AG09309 (cell line): ENCODE measurements around the gene C1QL3.

Experiments used
- DNase-seq: peaks from one replicate; pipeline ENCODE4 v3.0.0-alpha.2; 2010; ENCODE audit warnings: low read depth
- H3K4me3 ChIP-seq: 2 replicates; pipeline ENCODE4 v1.5.1; 2011; ENCODE audit warnings: mild to moderate bottlenecking, low read depth, low read length, moderate library complexity; ENCODE audit not compliant: control insufficient read depth
- TF ChIP-seq, protein P1 (sequence below): IDR thresholded peaks from 2 replicates; pipeline ENCODE4 v1.5.1; 2011; ENCODE audit warnings: mild to moderate bottlenecking, low read depth, low read length, inconsistent platforms; ENCODE audit not compliant: insufficient read depth, control insufficient read depth; ENCODE audit errors: missing control alignments

The C1QL3 gene

DNA sequence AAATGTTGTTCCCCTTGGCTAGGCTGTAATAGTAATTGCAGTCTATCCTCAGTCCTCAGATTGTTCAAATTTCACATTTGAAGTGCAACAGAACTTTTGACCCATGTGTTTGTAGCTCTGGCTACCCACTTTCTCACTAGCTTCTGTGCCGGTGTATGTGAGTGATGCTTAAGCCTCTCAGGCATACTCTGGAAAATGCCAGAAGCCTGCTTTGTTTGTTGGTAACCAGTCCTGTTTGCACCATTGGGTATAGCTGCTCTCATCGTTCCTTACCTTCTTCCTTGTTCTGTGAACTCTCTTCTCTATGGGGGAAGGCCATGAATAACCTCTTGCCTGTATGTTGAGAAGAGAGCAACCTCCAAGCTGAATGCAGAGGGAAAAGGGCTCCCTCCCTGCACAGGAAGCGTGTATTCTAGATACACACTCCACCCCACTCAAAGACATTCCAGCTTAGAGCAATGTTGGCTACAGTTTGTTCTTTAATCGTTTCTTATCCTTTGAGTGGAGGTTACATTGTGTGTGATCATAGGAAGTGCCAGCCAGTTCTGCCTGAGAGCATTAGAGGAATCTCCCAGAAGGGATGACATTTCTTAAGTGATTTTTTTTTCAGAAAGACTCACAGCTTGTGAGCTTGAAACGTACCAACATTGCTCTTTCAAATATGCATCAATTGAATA is 40.5 kb downstream of the C1QL3 start:
- TF ChIP-seq, protein P1, sequence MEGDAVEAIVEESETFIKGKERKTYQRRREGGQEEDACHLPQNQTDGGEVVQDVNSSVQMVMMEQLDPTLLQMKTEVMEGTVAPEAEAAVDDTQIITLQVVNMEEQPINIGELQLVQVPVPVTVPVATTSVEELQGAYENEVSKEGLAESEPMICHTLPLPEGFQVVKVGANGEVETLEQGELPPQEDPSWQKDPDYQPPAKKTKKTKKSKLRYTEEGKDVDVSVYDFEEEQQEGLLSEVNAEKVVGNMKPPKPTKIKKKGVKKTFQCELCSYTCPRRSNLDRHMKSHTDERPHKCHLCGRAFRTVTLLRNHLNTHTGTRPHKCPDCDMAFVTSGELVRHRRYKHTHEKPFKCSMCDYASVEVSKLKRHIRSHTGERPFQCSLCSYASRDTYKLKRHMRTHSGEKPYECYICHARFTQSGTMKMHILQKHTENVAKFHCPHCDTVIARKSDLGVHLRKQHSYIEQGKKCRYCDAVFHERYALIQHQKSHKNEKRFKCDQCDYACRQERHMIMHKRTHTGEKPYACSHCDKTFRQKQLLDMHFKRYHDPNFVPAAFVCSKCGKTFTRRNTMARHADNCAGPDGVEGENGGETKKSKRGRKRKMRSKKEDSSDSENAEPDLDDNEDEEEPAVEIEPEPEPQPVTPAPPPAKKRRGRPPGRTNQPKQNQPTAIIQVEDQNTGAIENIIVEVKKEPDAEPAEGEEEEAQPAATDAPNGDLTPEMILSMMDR: no peak
- DNase-seq: no peak
- no peak overlapping the region for H3K4me3 ChIP-seq

DNA sequence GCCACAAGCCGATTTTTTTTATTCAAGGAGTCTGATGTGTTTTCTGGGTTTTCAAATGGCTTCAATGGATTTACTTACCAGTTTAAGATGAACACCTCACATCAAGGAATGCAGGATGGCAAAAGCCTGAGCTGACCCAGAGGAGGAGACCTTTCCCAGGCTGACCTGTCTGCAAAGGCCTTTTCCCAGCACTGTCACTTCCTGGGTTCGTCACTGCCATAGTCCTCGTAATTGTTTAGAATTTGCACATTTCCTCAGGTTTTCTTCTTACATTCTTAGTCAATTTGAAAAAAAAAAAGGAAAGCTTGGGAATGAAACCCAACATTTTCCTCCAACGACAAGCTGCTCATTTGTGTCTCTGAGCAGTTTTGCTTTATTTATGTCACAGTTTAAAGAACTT is 42.9 kb downstream of the C1QL3 start:
- TF ChIP-seq, protein P1: no peak
- no peak overlapping the region for H3K4me3 ChIP-seq
- DNase-seq: no peak

DNA sequence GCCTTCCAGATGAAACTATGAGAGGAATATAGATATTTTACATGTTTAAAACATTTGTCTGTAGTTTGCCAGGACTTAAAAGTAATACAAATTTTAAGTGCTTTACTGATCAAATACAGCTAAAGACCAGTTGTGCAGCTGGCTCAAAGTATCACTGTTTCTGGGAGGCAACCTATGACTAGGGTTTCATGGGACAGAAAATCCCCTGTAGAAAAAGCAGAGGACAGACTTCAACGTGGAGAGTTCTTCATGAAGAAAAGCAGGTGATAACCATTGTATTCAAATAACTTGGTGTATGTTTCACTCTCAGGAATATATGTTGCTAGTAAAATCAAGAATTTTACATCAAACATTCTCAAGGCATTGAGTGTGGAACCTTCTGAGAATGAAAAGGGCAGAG is 43.9 kb downstream of the C1QL3 start:
- TF ChIP-seq, protein P1: no peak
- DNase-seq: no peak
- H3K4me3 ChIP-seq: no peak overlapping the region

DNA sequence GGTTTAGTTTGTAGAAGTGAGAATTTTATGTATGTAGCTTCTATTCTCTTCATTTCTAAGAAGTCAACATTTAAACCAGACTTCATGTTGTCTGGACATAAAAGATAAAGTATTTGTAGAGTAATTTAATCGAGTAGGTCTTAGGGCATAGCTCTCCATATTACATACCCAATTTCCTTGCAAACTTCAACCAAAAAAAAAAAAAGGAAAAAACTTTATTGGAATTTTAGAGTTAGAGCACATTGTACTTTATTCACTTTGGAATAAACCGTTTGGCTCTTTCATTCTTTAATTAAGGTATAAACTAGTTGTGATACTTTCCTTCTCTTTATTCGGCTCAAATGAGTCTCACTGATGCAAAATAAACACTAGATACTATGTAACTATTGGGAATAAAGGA is 48.9 kb downstream of the C1QL3 start:
- no peak for DNase-seq

DNA sequence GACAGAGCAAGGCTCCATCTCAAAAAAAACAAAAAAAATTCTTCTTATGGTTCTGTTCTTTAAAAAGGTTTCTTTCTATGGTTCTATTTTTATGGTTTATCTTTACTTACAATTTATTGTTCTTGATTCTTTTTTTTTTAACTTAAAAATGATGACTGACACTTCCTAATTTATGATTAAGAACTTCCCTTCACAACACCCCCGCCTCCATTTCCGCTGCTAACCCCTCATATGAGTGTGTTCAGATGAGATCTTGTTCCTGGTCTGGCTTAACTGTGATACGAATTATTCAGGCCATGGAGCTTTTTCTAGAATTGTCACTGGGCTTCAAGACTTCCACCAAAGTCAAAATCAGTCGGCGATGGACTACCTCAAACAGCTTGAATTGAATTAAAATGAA is 50.9 kb downstream of the C1QL3 start:
- H3K4me3 ChIP-seq: no peak overlapping the region

More for the DNA sequence above, 48.9 kb downstream of the C1QL3 start:
- no peak overlapping the region for H3K4me3 ChIP-seq
- TF ChIP-seq, protein P1: no peak

DNA sequence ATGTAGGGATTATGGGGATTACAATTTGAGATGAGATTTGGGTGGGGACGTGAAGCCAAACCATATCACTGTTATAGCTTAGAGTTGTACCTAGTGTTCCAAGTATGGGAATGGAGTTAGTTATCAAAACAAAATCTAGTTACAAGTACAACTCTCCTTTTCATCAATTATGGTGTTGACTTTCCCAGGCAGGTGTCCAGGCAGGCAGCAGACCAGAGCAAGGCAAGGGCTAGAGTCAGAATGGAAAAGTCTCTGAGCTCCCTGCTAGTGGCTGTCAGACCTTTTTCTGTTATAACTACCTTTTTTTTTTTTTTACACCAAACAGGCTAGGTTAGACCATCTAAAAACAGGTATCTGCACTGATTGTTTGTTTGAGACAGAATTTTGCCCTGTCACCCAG is 55.7 kb downstream of the C1QL3 start:
- TF ChIP-seq, protein P1: no peak
- H3K4me3 ChIP-seq: no peak overlapping the region
- DNase-seq: no peak

More for the DNA sequence above, 50.9 kb downstream of the C1QL3 start:
- TF ChIP-seq, protein P1: no peak
- DNase-seq: no peak
